Thyroid gland (tissue), 4 donors: Measurements from ENCODE around the gene TEAD3. TPM values are rescaled to one million over a fixed set of nuclear protein-coding genes. Genes with fewer than 3 reads are reported as not detected.

Experiments
- DNase-seq, 2 donors: peaks; one replicate each; pipeline ENCODE4 v3.0.0-alpha.2; 2019
- H3K27ac ChIP-seq, 3 donors: fragments of 200-600 bp; sonication (generic); 1 replicate in 2 of 3; 2 replicates in 1 of 3; pipeline ENCODE4 v1.5.1; 2016 to 2019; ENCODE audit warnings: mild to moderate bottlenecking in 1 of 3, moderate library complexity in 1 of 3
- H3K27me3 ChIP-seq: fragments of 200-600 bp; sonication (generic); one replicate; pipeline ENCODE4 v1.5.1; 2019
- H3K36me3 ChIP-seq, 2 donors: fragments of 200-600 bp; sonication (generic); one replicate each; pipeline ENCODE4 v1.5.1; 2016 to 2019
- H3K4me1 ChIP-seq, 2 donors: fragments of 200-600 bp; sonication (generic); one replicate each; pipeline ENCODE4 v1.5.1; 2017 to 2019
- H3K4me3 ChIP-seq, 3 donors: fragments of 200-600 bp; sonication (generic); replicated peaks in 1 of 3; 1 replicate in 2 of 3; 2 replicates in 1 of 3; pipeline ENCODE4 v1.5.1; 2016; ENCODE audit warnings: mild to moderate bottlenecking in 1 of 3
- H3K9me3 ChIP-seq: fragments of 200-600 bp; sonication (generic); one replicate; pipeline ENCODE4 v1.5.1; 2017
- CTCF ChIP-seq, 6 experiments: fragments of 200-600 bp in 3 of 6; fragments of 450-650 bp in 3 of 6; sonication (generic) in 3 of 6; IDR thresholded peaks; one replicate each; pipeline ENCODE4 v1.5.1; 2016 to 2019; ENCODE audit warnings: antibody characterized with exemption in 6 of 6, mild to moderate bottlenecking in 2 of 6, inconsistent platforms in 1 of 6, moderate library complexity in 1 of 6
- POLR2A ChIP-seq, 2 donors: fragments of 450-650 bp; IDR thresholded peaks; one replicate each; pipeline ENCODE4 v1.6.1; 2017; ENCODE audit warnings: antibody characterized with exemption in 2 of 2, mild to moderate bottlenecking in 2 of 2, moderate library complexity in 1 of 2
- WGBS, 2 donors: methylation state at CpG; one replicate each; pipeline ENCODE4 v1.1.5; 2017; 5-methylcytosine and 5-hydroxymethylcytosine counted together
- intact Hi-C: fragments of 100-400 bp; cut with DNase I; formaldehyde crosslinking; loops from one replicate; pipeline ENCODE4 v1.15.1; 2023
- total RNA-seq, 4 donors: library from RNA; depleted of rRNA; stranded (reverse); fragments of >200 nt; gene quantifications; one replicate each; pipeline ENCODE4 v1.2.3, GENCODE V29; 2016

The TEAD3 gene
- total RNA-seq = 10 to 100 TPM in 3 of 4 donors, 1 to 10 TPM in 1; 9.9 to 17.0 (median 11.2) TPM

GRCh38 chr6:35496841-35497570 lies at the start of gene TEAD3:
TSS of gene TEAD3 (minus strand) at chr6:35497079.
- Histone ChIP-seq H3K4me1 (peaks cover 6 to 48% of the 10 kb centered on the region in 2 donors), H3K36me3 (no peaks in the 10 kb centered on the region), H3K4me3 (peak within 1 kb of the TSS; percentile 63 to 91 (median 89)), H3K9me3 (no peaks in the 10 kb centered on the region), H3K27me3 (no peaks in the 10 kb centered on the region), H3K27ac (peak within 1 kb of the TSS; percentile 78 to 93 (median 82))
- DNase-seq = peak; percentile 57 to 65
- whole genome bisulfite sequencing, 2 donors = 0 to 1% methylated on average over 7 to 29 of the region's 98 CpGs
- peak in 1 of 2 donors; percentile 60 for TF ChIP-seq POLR2A (IDR thresholded peaks at IDR 0.05)
- TF ChIP-seq CTCF (IDR thresholded peaks at IDR 0.05) = no peak
- intact Hi-C loops = no loop called here

GRCh38 chr6:35544769-35545361 lies 48.0 kb upstream of the TEAD3 start:
- H3K4me1 ChIP-seq = peaks cover 5 to 8% of the 10 kb centered on the region in 2 donors
- no peak overlapping the region for H3K4me3 ChIP-seq
- no peaks in the 10 kb centered on the region for H3K9me3 ChIP-seq
- peak overlapping the region; percentile 82 to 92 (median 88) for H3K27ac ChIP-seq
- TF ChIP-seq CTCF (IDR thresholded peaks at IDR 0.05) (no peak), POLR2A (IDR thresholded peaks at IDR 0.05) (no peak)
- WGBS, 2 donors = 55 to 65% methylated on average over 13 of the region's 13 CpGs
- H3K36me3 ChIP-seq = no peaks in the 10 kb centered on the region
- H3K27me3 ChIP-seq = no peaks in the 10 kb centered on the region
- intact Hi-C loops = no loop called here
- DNase-seq = peak in 1 of 2 donors; percentile 33

- Histone ChIP-seq H3K27me3 (no peaks in the 10 kb centered on the region), H3K36me3 (no peaks in the 10 kb centered on the region), H3K9me3 (no peaks in the 10 kb centered on the region), H3K4me3 (peak overlapping the region in 1 of 3 donors; percentile 14), H3K27ac (peak overlapping the region; percentile 82 to 92 (median 88)), H3K4me1 (peaks cover 5 to 6% of the 10 kb centered on the region in 2 donors)
- TF ChIP-seq POLR2A (IDR thresholded peaks at IDR 0.05) = peak in 1 of 2 donors; percentile 82
- TF ChIP-seq CTCF (IDR thresholded peaks at IDR 0.05) = no peak
- 27 to 39% methylated on average over 16 of the region's 16 CpGs for WGBS, 2 donors
- DNase-seq = peak; percentile 92 to 93
- intact Hi-C loops = no loop called here
Observed at GRCh38 chr6:35543459-35544193, 46.7 kb upstream of the TEAD3 start.

- WGBS, 2 donors = 94 to 96% methylated on average over 2 of the region's 2 CpGs
- H3K27ac ChIP-seq = peak overlapping the region in 2 of 3 donors; percentile 15 to 50
- intact Hi-C loops = no loop called here
Observed at GRCh38 chr6:35541836-35542235, 45.0 kb upstream of the TEAD3 start.

More at GRCh38 chr6:35541836-35542235, 45.0 kb upstream of the TEAD3 start:
- H3K4me3 ChIP-seq = no peak overlapping the region
- H3K27me3 ChIP-seq = no peaks in the 10 kb centered on the region
- DNase-seq = no peak
- TF ChIP-seq POLR2A (IDR thresholded peaks at IDR 0.05) = no peak
- TF ChIP-seq CTCF (IDR thresholded peaks at IDR 0.05) = no peak
- H3K36me3 ChIP-seq = no peaks in the 10 kb centered on the region
- H3K9me3 ChIP-seq = no peaks in the 10 kb centered on the region
- H3K4me1 ChIP-seq = peaks cover 5 to 6% of the 10 kb centered on the region in 2 donors
